Bronchial smooth muscle cell (primary cell): Measurements from ENCODE around the gene MIDN. TPM values are rescaled to one million over a fixed set of nuclear protein-coding genes. Genes with fewer than 3 reads are reported as not detected.

Experiments
- total RNA-seq: library from RNA; depleted of rRNA; stranded (reverse); fragments of >200 nt; gene quantifications from 2 replicates; pipeline ENCODE4 v1.2.1, GENCODE V29; 2014

MIDN gene
- 8.8 and 9.5 TPM in 2 replicates for total RNA-seq

DNA sequence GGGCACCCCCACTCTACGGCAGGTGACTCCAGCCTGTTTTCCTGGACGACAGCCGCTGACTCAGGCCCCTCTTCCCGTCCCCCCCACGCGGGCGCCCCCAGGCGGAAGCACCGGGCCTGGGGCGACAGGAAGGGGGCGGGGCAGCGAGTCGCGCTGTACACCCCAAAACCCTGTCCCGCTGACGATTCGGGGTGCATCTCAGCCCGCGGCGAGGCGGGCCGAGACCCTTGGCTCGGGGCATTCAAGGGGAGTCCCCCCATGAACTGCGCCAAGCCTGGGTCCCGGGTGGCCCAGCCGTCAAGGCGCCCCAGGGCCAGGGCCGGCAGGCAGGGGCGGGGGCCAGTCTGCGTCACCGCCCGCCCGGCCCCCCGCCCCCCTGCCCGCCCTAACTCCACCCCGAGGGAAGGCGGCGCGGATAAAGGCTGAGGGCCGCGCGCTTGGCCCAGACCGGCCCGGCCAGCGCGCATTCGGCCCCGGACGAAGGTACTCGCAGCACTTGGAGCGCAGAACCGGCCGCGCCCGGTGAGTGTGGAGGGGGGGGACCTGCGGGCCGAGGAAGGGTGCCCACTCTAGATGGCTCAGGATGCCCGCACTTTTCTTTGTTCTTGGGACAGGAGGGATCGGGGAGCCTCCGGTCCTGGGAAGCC, at the start of gene MIDN:
TSS of gene MIDN (plus strand) at position 445 of the 647 bp plus-strand sequence. CDS start 1,714 bp downstream, outside the sequence.

DNA sequence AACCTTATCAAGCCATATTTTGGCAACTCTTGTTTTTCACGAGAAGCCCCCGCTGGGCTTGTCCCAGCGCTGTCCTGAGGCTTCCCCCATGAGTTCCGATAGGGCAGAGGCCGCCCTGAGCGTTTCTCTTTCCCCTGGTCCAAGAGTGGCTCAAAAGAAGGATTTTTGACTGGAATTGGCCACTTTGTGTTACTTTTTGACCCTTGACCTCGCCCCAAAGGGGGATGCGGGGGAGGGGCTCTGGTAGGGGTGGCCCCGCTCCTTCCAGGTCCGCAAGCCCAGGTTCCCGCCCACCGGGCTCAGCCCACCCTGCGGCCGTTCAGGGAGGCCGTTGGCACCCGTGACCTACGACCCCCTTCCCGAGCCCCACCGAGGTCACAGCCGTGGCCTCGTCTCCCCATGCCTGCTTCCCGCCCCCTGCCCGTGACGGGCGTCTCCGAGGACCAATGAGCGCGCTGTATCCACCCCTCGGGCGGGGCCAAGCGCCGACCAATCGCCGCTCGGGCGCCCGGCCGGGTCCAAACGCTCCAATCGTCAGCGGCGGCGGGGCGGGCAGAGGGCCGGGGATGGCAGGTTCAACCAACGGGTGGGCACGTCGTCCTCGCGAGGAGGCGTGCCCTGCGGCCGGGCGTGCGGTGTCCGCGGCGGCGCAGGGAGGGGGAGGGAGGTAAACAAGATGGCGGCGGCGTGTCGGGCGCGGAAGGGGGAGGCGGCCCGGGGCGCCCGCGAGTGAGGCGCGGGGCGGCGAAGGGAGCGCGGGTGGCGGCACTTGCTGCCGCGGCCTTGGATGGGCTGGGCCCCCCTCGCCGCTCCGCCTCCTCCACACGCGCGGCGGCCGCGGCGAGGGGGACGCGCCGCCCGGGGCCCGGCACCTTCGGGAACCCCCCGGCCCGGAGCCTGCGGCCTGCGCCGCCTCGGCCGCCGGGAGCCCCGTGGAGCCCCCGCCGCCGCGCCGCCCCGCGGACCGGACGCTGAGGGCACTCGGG, 43.0 kb upstream of the MIDN start, which contains the start of gene STK11:
TSS of gene STK11 (plus strand) at position 665 of the 986 bp plus-strand sequence. CDS start 1,136 bp downstream, outside the sequence.

DNA sequence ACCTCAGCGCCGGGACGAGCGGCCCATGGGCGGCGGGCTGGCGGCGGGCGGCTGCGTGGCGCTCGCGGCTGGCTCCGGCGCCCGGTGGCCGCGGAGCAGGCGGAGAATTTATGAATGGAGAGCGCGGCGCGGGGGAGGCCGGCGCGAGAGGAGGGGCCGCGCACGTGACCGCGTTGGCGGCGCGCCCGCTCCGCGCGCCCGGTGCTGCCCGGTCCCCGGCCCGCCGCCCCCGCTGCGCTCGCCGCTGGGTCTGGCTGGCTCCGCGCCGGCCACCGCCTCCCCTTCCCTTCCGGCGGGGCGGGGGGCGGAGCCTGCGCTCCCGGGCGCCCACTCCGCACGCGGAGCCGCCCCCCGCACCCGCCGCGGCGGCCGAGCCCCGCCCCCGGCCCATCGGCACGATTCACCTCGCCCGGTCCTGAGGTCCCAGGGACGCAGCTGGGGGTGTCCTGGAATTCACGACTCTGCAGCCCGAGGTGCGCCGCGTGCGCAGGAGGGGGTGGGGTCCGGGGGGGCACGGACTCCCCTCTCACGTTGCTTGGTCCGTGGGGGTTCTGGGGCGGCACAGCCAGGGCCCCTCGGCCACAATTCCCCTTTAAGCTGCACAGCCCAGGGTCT, 10.5 kb upstream of the MIDN start, which contains the start of gene CBARP:
TSS of gene CBARP (minus strand) at position 252 of the 615 bp plus-strand sequence. CDS start 1,905 bp downstream, outside the sequence.

DNA sequence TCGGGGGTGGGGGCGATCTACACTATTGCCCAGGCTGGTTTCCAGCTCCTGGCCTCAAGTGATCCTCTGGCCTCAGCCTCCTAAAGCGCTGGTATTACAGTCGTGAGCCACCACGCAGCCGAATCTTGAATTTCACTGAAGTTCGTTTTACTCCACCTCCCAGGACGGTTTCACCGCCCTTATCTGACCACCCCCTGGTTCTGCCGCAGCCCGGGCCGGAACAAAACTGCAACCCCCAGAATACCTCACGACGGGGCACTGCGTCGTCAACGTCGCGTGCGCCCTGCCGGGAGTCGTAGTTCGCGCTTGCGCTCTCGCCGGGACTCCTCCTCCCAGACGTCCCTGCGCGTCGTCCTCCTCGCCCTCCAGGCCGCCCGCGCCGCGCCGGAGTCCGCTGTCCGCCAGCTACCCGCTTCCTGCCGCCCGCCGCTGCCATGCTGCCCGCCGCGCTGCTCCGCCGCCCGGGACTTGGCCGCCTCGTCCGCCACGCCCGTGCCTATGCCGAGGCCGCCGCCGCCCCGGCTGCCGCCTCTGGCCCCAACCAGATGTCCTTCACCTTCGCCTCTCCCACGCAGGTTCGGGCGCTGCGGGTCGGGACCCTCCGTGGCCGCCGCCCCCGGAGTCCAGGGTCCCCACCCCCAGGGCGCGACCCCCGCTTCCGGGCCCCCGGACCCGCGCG, 6.8 kb upstream of the MIDN start, which contains the start of gene ATP5F1D:
TSS of gene ATP5F1D (plus strand) at position 335 of the 679 bp plus-strand sequence. CDS start at position 435, 100 bp downstream.

DNA sequence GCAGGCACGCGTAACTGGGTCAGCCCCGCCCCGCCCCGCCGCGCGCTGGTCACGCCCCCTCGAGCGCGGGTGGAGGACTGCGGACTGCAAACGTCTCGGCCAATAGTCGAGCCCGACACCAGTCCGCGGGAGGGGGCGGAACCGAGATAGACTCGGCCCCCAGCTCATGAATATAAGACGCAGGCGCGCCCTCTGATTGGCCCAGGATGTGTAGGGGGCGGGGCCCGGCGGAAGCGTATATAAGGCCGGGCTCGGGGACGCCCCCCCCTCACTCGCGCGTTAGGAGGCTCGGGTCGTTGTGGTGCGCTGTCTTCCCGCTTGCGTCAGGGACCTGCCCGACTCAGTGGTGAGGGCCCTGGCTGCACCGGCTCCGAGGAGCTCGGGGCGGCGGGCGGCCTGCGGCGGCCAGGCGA, 20.7 kb downstream of the MIDN start, which contains the start of gene CIRBP:
TSS of gene CIRBP (plus strand) at position 268 of the 413 bp plus-strand sequence. CDS start 1,602 bp downstream, outside the sequence.

DNA sequence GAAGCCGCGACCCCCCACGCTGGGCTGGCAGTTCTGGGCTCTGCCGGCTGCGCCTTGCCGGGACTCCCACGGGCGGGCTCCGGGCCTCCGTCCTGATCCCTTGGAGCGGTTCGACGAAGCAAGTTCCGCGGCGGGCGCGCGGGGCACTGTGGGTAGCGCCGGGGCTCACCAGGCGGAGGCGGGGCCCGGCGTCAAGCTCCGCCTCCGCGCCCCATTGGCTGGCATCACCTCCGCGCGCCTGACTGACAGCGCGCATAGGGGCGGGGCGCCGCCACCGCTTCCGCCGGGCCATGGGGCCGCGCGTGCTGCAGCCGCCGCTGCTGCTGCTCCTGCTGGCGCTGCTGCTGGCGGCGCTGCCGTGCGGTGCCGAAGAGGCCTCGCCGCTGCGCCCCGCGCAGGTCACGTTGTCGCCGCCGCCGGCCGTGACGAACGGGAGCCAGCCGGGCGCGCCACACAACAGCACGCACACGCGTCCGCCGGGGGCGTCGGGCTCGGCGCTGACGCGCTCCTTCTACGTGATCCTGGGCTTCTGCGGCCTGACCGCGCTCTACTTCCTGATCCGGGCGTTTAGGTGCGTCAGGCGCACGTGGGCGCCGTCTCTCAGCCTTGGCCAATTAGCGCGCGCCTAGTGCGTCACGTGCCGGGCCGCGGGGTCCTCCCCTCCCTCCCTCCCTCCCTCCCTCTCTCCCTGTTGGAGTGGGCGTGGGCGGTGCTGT, 27.0 kb downstream of the MIDN start, which contains the start of gene FAM174C:
TSS of gene FAM174C (plus strand) at position 271 of the 716 bp plus-strand sequence. CDS start at position 291, 20 bp downstream.

DNA sequence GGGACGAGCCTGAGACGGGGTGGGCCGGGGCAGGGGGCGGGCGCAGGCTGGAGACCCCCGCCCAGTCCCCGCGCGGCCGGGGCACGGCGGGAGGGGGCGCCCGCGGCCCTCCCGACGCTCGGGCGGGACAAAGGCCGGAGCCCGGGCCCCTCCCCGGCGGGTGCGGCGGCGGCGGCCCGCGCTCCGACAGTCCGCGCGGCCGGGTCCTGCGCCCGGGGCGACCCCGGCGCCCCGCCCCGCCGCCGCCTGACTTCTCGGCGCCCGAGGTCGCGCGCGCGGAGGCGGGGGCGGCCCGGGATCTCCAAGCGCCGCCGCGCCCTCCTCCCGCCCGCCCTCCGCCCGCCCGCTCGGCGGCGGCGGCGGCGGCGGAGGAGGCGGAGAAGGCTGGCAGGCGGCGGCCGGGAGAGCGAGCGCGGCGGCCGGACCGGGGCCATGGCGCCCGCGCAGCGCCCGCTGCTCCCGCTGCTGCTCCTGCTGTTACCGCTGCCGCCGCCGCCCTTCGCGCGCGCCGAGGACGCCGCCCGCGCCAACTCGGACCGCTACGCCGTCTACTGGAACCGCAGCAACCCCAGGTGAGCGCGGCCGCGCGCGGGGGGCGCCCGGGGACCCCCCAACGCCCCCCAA, 37.5 kb downstream of the MIDN start, which contains the start of gene EFNA2:
TSS of gene EFNA2 (plus strand) at position 137 of the 624 bp plus-strand sequence. CDS start at position 433, 296 bp downstream.

Other genes starting within 250 kb of the MIDN start
- gene GRIN3B, start 248.2 kb upstream of the MIDN start, total RNA-seq, result 0.32 and 0.60 TPM in 2 replicates
- 41.6 TPM in 2 replicates for gene TMEM259, start 227.5 kb upstream of the MIDN start, total RNA-seq
- not detected in 2 replicates for gene RNU6-2, start 227.1 kb upstream of the MIDN start, total RNA-seq
- 141 and 152 TPM in 2 replicates for gene CNN2, start 222.0 kb upstream of the MIDN start, total RNA-seq
- gene ABCA7, start 208.5 kb upstream of the MIDN start, total RNA-seq, result 2.6 and 6.6 TPM in 2 replicates
- gene ARHGAP45, start 181.4 kb upstream of the MIDN start, total RNA-seq, result 0.79 and 0.94 TPM in 2 replicates
- 89.2 and 104 TPM in 2 replicates for gene POLR2E, start 153.2 kb upstream of the MIDN start, total RNA-seq
- gene GPX4, start 144.6 kb upstream of the MIDN start, total RNA-seq, result 404 and 638 TPM in 2 replicates
- 32.2 and 32.8 TPM in 2 replicates for gene SBNO2, start 74.3 kb upstream of the MIDN start, total RNA-seq
- 74.2 and 98.7 TPM in 2 replicates for gene STK11, start 42.8 kb upstream of the MIDN start, total RNA-seq
- 0.63 and 0.86 TPM in 2 replicates for gene CBARP, start 10.6 kb upstream of the MIDN start, total RNA-seq
- 23.9 and 40.0 TPM in 2 replicates for gene ATP5F1D, start 6.8 kb upstream of the MIDN start, total RNA-seq
- gene CIRBP, start 20.7 kb downstream of the MIDN start, total RNA-seq, result 134 and 212 TPM in 2 replicates
- gene FAM174C, start 26.9 kb downstream of the MIDN start, total RNA-seq, result 12.3 and 22.2 TPM in 2 replicates
- not detected in 2 replicates for gene EFNA2, start 37.3 kb downstream of the MIDN start, total RNA-seq
- gene NDUFS7, start 135.3 kb downstream of the MIDN start, total RNA-seq, result 53.1 and 63.4 TPM in 2 replicates
- gene GAMT, start 153.0 kb downstream of the MIDN start, total RNA-seq, result 32.0 and 40.4 TPM in 2 replicates
- gene DAZAP1, start 159.0 kb downstream of the MIDN start, total RNA-seq, result 20.4 and 30.9 TPM in 2 replicates
- 253 and 340 TPM in 2 replicates for gene RPS15, start 189.8 kb downstream of the MIDN start, total RNA-seq
- 0.63 and 1.1 TPM in 2 replicates for gene APC2, start 201.5 kb downstream of the MIDN start, total RNA-seq
- gene C19orf25, start 230.6 kb downstream of the MIDN start, total RNA-seq, result 17.9 and 23.0 TPM in 2 replicates
- gene PCSK4, start 241.8 kb downstream of the MIDN start, total RNA-seq, result 0.95 and 2.2 TPM in 2 replicates
- gene REEP6, start 242.6 kb downstream of the MIDN start, total RNA-seq, result 1.7 and 2.9 TPM in 2 replicates